Right atrium auricular region (tissue), 2 donors: ENCODE results near the gene NCAPG2. TPM values are rescaled to one million over a fixed set of nuclear protein-coding genes. Genes with fewer than 3 reads are reported as not detected.

Source experiments
- DNase-seq: peaks from one replicate; pipeline ENCODE4 v3.0.0-alpha.2; 2019; ENCODE audit warnings: low spot score
- H3K27ac ChIP-seq, 2 donors: fragments of 200-600 bp; sonication (generic); 1 replicate in 1 of 2; 2 replicates in 1 of 2; pipeline ENCODE4 v1.5.1; 2016 to 2019
- H3K27me3 ChIP-seq, 2 donors: fragments of 200-600 bp; sonication (generic); one replicate each; pipeline versions ENCODE4 v1.5.1 to v1.6.0; 2017 to 2019
- H3K36me3 ChIP-seq: fragments of 200-600 bp; sonication (generic); one replicate; pipeline ENCODE4 v1.5.1; 2016
- H3K4me1 ChIP-seq, 2 donors: fragments of 200-600 bp; sonication (generic); one replicate each; pipeline versions ENCODE4 v1.5.1 to v1.6.0; 2017 to 2019
- H3K4me3 ChIP-seq, 2 donors: fragments of 200-600 bp; sonication (generic); 1 replicate in 1 of 2; 2 replicates in 1 of 2; pipeline ENCODE4 v1.5.1; 2017 to 2019; ENCODE audit warnings: mild to moderate bottlenecking in 1 of 2, moderate library complexity in 1 of 2
- H3K9me3 ChIP-seq, 2 donors: fragments of 200-600 bp; sonication (generic); one replicate each; pipeline ENCODE4 v1.5.1; 2019
- total RNA-seq, 2 donors: library from RNA; depleted of rRNA; stranded (reverse); fragments of >200 nt; gene quantifications; one replicate each; pipeline ENCODE4 v1.1.0, GENCODE V29; 2016
- TF ChIP-seq, protein P1 (sequence below), 2 donors: fragments of 200-600 bp; sonication (generic); IDR thresholded peaks; one replicate each; pipeline ENCODE4 v1.5.1; 2019; ENCODE audit warnings: antibody characterized with exemption in 2 of 2

The NCAPG2 gene
- total RNA-seq, 2 donors from 2014 or later = 2.8 to 3.1 TPM

- Histone ChIP-seq H3K9me3 (no peaks in the 10 kb centered on the region), H3K36me3 (peaks cover 95% of the 10 kb centered on the region), H3K27me3 (no peaks in the 10 kb centered on the region), H3K4me3 (no peak overlapping the region), H3K4me1 (no peaks in the 10 kb centered on the region), H3K27ac (no peak overlapping the region)
- TF ChIP-seq, protein P1, sequence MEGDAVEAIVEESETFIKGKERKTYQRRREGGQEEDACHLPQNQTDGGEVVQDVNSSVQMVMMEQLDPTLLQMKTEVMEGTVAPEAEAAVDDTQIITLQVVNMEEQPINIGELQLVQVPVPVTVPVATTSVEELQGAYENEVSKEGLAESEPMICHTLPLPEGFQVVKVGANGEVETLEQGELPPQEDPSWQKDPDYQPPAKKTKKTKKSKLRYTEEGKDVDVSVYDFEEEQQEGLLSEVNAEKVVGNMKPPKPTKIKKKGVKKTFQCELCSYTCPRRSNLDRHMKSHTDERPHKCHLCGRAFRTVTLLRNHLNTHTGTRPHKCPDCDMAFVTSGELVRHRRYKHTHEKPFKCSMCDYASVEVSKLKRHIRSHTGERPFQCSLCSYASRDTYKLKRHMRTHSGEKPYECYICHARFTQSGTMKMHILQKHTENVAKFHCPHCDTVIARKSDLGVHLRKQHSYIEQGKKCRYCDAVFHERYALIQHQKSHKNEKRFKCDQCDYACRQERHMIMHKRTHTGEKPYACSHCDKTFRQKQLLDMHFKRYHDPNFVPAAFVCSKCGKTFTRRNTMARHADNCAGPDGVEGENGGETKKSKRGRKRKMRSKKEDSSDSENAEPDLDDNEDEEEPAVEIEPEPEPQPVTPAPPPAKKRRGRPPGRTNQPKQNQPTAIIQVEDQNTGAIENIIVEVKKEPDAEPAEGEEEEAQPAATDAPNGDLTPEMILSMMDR (IDR thresholded peaks at IDR 0.05) = no peak
- DNase-seq = no peak
Measured at GRCh38 chr7:158743219-158743618, 38.6 kb upstream of the NCAPG2 start.

DNA sequence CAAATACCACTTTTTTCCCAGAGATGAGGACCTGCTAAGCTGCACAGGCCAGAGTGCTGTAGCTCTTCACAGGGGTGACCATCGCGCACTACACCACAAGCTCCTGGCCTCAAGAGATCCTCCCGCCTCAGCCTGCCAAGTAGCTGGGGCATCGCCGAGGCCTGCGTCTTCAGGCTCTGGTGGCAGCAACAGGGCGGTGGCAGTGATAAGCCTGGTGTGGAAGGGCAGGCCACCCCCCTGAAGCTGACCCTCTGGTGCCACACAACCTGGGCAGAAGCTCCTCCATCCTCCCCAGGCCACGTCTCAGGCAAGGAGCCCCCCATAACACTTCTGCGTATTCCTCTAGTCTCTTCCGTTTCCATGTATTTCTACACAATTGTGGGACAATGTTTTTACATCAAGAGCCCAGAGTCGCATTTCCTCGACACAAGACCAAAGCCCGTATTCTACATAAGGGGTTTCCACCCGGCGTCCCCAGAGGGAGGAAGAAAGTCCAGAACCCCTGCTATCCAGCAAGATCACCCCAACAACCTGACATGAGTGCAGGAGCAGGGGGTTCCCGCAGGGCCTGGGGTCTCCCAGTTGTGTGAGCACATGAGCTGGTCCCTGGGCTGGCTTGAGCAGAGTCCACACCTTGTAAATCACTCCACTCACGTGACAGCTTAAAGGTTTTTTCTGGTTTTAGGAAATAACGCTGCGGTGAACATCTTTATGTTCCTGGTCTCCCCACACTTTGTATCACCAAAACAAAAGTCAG, 37.6 kb upstream of the NCAPG2 start:
- no peak overlapping the region for H3K27ac ChIP-seq
- TF ChIP-seq, protein P1 (IDR thresholded peaks at IDR 0.05) = no peak
- H3K9me3 ChIP-seq = no peaks in the 10 kb centered on the region
- no peaks in the 10 kb centered on the region for H3K27me3 ChIP-seq
- H3K4me1 ChIP-seq = no peaks in the 10 kb centered on the region
- DNase-seq = no peak
- H3K36me3 ChIP-seq = peaks cover 94% of the 10 kb centered on the region
- H3K4me3 ChIP-seq = no peak overlapping the region

GRCh38 chr7:158741294-158741666, 36.7 kb upstream of the NCAPG2 start:
- DNase-seq = no peak
- peaks cover 94% of the 10 kb centered on the region for H3K36me3 ChIP-seq
- no peak overlapping the region for H3K27ac ChIP-seq
- no peak overlapping the region for H3K4me3 ChIP-seq
- TF ChIP-seq, protein P1 (IDR thresholded peaks at IDR 0.05) = no peak
- no peaks in the 10 kb centered on the region for H3K9me3 ChIP-seq
- no peaks in the 10 kb centered on the region for H3K4me1 ChIP-seq
- H3K27me3 ChIP-seq = no peaks in the 10 kb centered on the region

DNA sequence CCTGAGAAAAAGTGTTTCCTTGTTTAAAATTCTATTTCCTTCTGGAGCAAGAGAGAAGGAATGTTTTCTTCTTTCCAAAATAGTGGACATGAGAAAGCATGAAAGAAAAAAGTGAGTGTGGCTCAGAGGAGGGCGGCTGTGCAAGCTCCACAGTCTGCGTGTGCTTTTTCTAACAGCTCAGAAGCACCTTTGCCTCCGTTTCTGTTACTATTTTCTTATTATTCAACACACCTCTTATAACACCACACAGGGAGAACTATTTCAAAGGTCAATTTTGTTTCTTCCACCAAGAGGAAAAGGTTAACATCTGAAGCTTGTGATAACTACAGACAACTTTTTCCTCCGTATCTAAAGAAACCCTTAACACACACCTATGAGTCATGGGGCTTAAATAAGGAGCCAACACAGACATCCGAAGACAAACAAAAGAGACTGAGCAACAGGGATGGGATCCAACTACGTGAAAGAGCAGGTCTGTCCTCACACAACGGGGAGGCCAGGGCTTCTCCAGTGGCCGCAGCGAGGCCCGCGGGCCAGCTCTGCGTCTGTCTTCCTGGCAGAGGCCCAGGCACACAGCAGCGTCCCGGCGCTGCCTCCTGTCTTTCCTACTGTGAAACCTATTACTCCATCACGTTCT, 36.2 kb upstream of the NCAPG2 start:
- H3K4me3 ChIP-seq = no peak overlapping the region
- DNase-seq = peak; percentile 68
- TF ChIP-seq, protein P1 (IDR thresholded peaks at IDR 0.05) = no peak
- peaks cover 94% of the 10 kb centered on the region for H3K36me3 ChIP-seq
- H3K4me1 ChIP-seq = no peaks in the 10 kb centered on the region
- no peaks in the 10 kb centered on the region for H3K27me3 ChIP-seq
- no peaks in the 10 kb centered on the region for H3K9me3 ChIP-seq
- no peak overlapping the region for H3K27ac ChIP-seq

DNA sequence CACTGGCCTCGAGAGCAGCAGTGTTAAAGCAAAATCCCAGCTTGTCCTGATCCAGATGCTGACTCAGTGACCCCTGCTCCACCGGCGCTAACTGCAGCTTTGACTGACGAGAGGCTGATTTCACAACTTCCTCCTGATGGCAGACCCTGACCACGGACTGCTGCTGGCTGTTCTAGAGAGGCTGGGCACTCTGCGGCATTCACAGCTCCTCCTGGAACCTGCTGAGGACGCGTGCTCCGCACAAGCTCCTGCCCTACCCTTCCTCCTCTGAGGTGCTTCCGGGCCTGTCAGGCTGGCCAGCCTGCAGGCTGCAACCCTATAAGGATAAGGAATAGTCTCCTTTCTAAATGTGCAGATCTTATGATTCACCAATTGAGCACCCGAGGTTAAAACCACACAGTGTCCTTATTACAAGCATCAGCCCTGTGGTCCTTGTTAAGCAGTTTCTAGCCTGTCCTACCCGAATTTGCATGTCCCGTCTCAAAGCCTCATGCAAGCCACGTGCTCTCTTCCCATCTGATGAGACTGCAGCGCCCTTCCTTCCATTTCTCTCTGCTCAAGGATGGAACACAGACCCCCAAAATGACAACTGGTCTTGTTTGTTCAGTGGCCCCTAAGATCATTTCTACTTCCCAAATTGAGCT, 35.5 kb upstream of the NCAPG2 start:
- H3K4me1 ChIP-seq = no peaks in the 10 kb centered on the region
- TF ChIP-seq, protein P1 (IDR thresholded peaks at IDR 0.05) = no peak
- H3K27me3 ChIP-seq = no peaks in the 10 kb centered on the region
- no peak overlapping the region for H3K27ac ChIP-seq
- no peak overlapping the region for H3K4me3 ChIP-seq
- no peak for DNase-seq
- H3K36me3 ChIP-seq = peaks cover 93% of the 10 kb centered on the region
- no peaks in the 10 kb centered on the region for H3K9me3 ChIP-seq
